ENCODE results near the gene BUD31.

Gene BUD31

DNA sequence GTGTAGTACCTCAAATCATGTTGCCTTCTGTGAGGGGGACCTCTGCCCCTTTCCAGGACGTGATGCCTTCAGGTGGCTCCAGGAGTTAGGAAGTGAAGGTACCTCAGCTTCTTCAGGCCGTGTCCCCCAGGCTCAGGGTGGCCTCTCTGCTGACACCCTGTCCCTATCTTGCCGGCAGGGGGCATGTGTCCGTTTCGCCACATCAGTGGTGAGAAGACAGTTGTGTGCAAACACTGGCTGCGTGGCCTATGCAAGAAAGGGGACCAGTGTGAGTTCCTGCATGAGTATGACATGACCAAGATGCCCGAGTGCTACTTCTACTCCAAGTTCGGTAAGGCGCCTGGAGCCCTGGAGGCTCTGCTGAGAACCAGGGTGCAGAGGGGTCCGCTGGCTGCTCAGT, 39.2 kb downstream of the BUD31 start:
- Histone ChIP-seq H3K27ac (no peak overlapping the region), H3K27me3 (no peaks in the 10 kb centered on the region), H3K4me3 (ENCODE audit: low read depth in 1 of 2, low read length in 1 of 2) (no peak overlapping the region), H3K4me1 (ENCODE audit: control insufficient read depth in 1 of 2, insufficient read depth in 1 of 2, low read depth in 1 of 2, low read length in 1 of 2) (no peaks in the 10 kb centered on the region), H3K9me3 (no peaks in the 10 kb centered on the region), H3K36me3 (peaks cover 69% of the 10 kb centered on the region)
- TF ChIP-seq, protein P1, sequence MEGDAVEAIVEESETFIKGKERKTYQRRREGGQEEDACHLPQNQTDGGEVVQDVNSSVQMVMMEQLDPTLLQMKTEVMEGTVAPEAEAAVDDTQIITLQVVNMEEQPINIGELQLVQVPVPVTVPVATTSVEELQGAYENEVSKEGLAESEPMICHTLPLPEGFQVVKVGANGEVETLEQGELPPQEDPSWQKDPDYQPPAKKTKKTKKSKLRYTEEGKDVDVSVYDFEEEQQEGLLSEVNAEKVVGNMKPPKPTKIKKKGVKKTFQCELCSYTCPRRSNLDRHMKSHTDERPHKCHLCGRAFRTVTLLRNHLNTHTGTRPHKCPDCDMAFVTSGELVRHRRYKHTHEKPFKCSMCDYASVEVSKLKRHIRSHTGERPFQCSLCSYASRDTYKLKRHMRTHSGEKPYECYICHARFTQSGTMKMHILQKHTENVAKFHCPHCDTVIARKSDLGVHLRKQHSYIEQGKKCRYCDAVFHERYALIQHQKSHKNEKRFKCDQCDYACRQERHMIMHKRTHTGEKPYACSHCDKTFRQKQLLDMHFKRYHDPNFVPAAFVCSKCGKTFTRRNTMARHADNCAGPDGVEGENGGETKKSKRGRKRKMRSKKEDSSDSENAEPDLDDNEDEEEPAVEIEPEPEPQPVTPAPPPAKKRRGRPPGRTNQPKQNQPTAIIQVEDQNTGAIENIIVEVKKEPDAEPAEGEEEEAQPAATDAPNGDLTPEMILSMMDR (IDR thresholded peaks at IDR 0.05), result no peak

DNA sequence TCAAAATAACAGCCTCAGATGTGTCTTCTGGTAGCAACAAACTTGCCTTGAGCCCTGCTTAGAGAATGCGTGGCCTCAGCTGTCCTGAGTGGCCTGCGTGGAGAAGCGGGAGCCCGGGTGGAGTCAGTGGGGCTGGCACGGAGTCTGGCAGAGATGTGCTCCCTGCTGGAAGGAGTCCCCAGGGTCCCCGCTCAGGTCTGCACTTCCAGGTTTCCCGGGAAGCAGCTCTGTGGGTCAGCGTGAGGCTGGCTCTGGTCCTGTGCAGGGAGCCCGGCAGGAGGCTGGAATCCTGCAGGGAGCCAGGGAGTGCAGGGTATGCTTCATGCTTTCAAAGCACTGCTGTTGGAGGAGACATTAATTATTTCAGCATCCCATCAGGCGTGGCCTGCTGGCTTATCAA, 40.1 kb downstream of the BUD31 start:
- Histone ChIP-seq H3K4me1 (ENCODE audit: control insufficient read depth in 1 of 2, insufficient read depth in 1 of 2, low read depth in 1 of 2, low read length in 1 of 2) (no peaks in the 10 kb centered on the region), H3K27ac (no peak overlapping the region), H3K9me3 (no peaks in the 10 kb centered on the region), H3K4me3 (ENCODE audit: low read depth in 1 of 2, low read length in 1 of 2) (no peak overlapping the region), H3K27me3 (no peaks in the 10 kb centered on the region), H3K36me3 (peaks cover 79% of the 10 kb centered on the region)
- TF ChIP-seq, protein P1 (IDR thresholded peaks at IDR 0.05), result no peak

DNA sequence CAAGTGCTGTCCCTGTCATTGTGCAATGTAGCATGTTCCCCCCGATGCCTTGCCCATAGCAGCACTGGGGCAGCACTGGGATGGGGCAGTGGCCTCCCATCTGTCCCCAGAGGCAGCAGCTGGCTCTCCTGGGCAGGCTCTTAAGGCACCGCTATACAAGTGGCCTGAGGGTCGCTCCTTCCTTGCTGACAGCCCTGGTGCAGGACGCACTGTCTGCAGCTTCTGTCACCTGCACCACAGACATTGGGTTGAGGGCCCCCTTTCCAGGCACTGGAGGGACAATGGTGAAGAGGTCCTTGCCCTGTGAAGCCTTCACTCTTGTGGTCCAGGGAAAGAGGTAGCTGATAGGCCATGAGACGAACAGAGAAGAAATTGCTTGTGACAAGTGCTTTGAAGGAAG, 40.6 kb downstream of the BUD31 start:
- H3K9me3 ChIP-seq, result no peaks in the 10 kb centered on the region
- H3K4me3 ChIP-seq (ENCODE audit: low read depth in 1 of 2, low read length in 1 of 2), result no peak overlapping the region
- H3K36me3 ChIP-seq, result peaks cover 83% of the 10 kb centered on the region
- no peaks in the 10 kb centered on the region for H3K4me1 ChIP-seq (ENCODE audit: control insufficient read depth in 1 of 2, insufficient read depth in 1 of 2, low read depth in 1 of 2, low read length in 1 of 2)
- no peak overlapping the region for H3K27ac ChIP-seq
- TF ChIP-seq, protein P1 (IDR thresholded peaks at IDR 0.05), result no peak
- H3K27me3 ChIP-seq, result no peaks in the 10 kb centered on the region

DNA sequence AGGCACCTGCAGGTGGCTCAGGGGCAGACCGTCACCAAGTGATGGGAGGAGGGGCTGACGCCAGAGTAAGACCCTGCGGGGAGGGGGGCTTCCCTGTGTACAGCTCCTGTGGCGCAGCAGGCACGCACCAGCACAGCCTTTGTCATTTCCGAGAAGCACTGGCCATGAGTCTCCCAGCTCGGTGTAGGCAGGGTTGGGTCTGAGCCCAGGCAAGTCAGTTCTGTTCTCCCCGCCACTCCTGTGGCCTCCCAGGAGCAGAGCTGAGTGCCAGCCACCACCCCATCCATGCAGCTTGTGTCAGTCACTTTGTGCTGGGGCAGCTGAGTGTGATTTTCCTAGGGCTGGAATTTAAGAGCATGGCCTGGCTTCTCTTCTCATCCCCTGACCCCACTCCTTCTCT, 43.2 kb downstream of the BUD31 start:
- H3K27me3 ChIP-seq, result no peaks in the 10 kb centered on the region
- TF ChIP-seq, protein P1 (IDR thresholded peaks at IDR 0.05), result no peak
- peaks cover 92% of the 10 kb centered on the region for H3K36me3 ChIP-seq

DNA sequence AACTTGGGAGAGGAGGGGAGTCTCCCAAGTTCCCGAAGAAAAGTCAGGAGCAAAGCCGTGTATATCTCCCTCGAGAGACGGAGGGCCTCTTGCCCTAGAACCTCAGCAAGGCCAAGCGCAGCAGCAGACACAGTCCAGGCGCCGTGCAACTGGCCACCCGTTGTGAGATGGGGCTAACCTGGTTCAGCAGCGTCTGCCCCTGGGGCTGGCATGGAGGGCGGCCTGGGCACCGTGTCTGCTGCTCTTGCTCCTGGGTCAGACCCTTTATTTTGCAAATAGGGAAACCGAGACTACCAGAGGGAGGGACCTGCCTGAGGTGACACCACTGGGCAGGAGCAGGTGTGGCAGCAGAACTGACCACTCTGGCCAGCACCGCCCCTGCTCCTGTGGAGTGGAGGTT, 43.8 kb downstream of the BUD31 start:
- no peaks in the 10 kb centered on the region for H3K4me1 ChIP-seq (ENCODE audit: control insufficient read depth in 1 of 2, insufficient read depth in 1 of 2, low read depth in 1 of 2, low read length in 1 of 2)
- no peak overlapping the region for H3K27ac ChIP-seq
- TF ChIP-seq, protein P1 (IDR thresholded peaks at IDR 0.05), result no peak
- H3K9me3 ChIP-seq, result no peaks in the 10 kb centered on the region
- H3K4me3 ChIP-seq (ENCODE audit: low read depth in 1 of 2, low read length in 1 of 2), result no peak overlapping the region
- H3K27me3 ChIP-seq, result no peaks in the 10 kb centered on the region
- H3K36me3 ChIP-seq, result peaks cover 99% of the 10 kb centered on the region

More for the DNA sequence above, 43.2 kb downstream of the BUD31 start:
- Histone ChIP-seq H3K27ac (no peak overlapping the region), H3K4me3 (ENCODE audit: low read depth in 1 of 2, low read length in 1 of 2) (no peak overlapping the region), H3K9me3 (no peaks in the 10 kb centered on the region), H3K4me1 (ENCODE audit: control insufficient read depth in 1 of 2, insufficient read depth in 1 of 2, low read depth in 1 of 2, low read length in 1 of 2) (no peaks in the 10 kb centered on the region)

DNA sequence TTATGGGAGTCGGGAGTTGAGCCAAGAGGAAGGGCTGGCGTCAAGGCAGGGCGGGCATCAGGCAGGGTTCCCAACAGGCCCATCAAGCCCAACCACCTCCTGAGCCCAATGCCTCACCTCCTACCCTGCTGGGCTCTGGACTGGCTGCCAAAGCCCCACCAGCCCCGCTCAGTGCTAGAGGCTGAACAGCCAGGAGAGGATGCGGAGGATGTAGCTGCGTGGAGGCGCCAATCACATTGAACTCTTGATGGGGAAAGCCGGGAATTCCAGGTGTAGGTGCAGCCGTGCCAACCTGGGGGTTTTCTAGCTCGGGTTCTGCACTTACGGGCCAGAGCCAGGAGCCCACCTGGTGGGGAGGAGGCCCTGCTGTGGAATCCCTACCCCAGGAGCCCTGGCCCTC, 44.3 kb downstream of the BUD31 start:
- Histone ChIP-seq H3K9me3 (no peaks in the 10 kb centered on the region), H3K27ac (no peak overlapping the region), H3K4me1 (ENCODE audit: control insufficient read depth in 1 of 2, insufficient read depth in 1 of 2, low read depth in 1 of 2, low read length in 1 of 2) (no peaks in the 10 kb centered on the region), H3K4me3 (ENCODE audit: low read depth in 1 of 2, low read length in 1 of 2) (no peak overlapping the region), H3K36me3 (peaks cover 99% of the 10 kb centered on the region), H3K27me3 (no peaks in the 10 kb centered on the region)
- TF ChIP-seq, protein P1 (IDR thresholded peaks at IDR 0.05), result no peak
